ENCODE results near the gene TSPAN7. TPM values are rescaled to one million over a fixed set of nuclear protein-coding genes. Genes with fewer than 3 reads are reported as not detected.

Gene TSPAN7, protein sequence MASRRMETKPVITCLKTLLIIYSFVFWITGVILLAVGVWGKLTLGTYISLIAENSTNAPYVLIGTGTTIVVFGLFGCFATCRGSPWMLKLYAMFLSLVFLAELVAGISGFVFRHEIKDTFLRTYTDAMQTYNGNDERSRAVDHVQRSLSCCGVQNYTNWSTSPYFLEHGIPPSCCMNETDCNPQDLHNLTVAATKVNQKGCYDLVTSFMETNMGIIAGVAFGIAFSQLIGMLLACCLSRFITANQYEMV
- total RNA-seq, result 6.3 TPM
- 24.3 TPM for polyA plus RNA-seq
- long read RNA-seq, donor 1, partial matches to known transcripts, result 0 of 2 reads
- long read RNA-seq, donor 1, other reads (novel, unspliced or antisense), result 0 of 2 reads
- long read RNA-seq, donor 2, transcript TSPAN7-202 (8 exons, 1,909 nt), result major isoform, 15 of 15 reads
- long read RNA-seq, donor 2, partial matches to known transcripts, result 0 of 15 reads
- long read RNA-seq, donor 2, other reads (novel, unspliced or antisense), result 0 of 15 reads
- long read RNA-seq, donor 3, transcript TSPAN7-202 (8 exons, 1,909 nt), result major isoform, 9 of 9 reads
- long read RNA-seq, donor 3, partial matches to known transcripts, result 0 of 9 reads
- long read RNA-seq, donor 3, other reads (novel, unspliced or antisense), result 0 of 9 reads
- long read RNA-seq, donor 4, partial matches to known transcripts, result 0 of 2 reads
- long read RNA-seq, donor 4, other reads (novel, unspliced or antisense), result 0 of 2 reads
- long read RNA-seq, donor 5, transcript TSPAN7-202 (8 exons, 1,909 nt), result major isoform, 8 of 9 reads
- long read RNA-seq, donor 5, partial matches to known transcripts, result 0 of 9 reads
- long read RNA-seq, donor 5, other reads (novel, unspliced or antisense), result 0 of 9 reads
- long read RNA-seq, donor 6, partial matches to known transcripts, result 0 of 4 reads
- long read RNA-seq, donor 6, other reads (novel, unspliced or antisense), result 0 of 4 reads
- long read RNA-seq, donor 7, transcript TSPAN7-202 (8 exons, 1,909 nt), result major isoform, 11 of 11 reads
- long read RNA-seq, donor 7, partial matches to known transcripts, result 0 of 11 reads
- long read RNA-seq, donor 7, other reads (novel, unspliced or antisense), result 0 of 11 reads
- long read RNA-seq, donor 8, partial matches to known transcripts, result 0 of 2 reads
- long read RNA-seq, donor 8, other reads (novel, unspliced or antisense), result 0 of 2 reads
- long read RNA-seq, donor 9, partial matches to known transcripts, result 0 of 5 reads
- long read RNA-seq, donor 9, other reads (novel, unspliced or antisense), result 0 of 5 reads
- long read RNA-seq, donor 10, transcript TSPAN7-202 (8 exons, 1,909 nt), result major isoform, 5 of 5 reads
- long read RNA-seq, donor 10, partial matches to known transcripts, result 0 of 5 reads
- long read RNA-seq, donor 10, other reads (novel, unspliced or antisense), result 0 of 5 reads

DNA sequence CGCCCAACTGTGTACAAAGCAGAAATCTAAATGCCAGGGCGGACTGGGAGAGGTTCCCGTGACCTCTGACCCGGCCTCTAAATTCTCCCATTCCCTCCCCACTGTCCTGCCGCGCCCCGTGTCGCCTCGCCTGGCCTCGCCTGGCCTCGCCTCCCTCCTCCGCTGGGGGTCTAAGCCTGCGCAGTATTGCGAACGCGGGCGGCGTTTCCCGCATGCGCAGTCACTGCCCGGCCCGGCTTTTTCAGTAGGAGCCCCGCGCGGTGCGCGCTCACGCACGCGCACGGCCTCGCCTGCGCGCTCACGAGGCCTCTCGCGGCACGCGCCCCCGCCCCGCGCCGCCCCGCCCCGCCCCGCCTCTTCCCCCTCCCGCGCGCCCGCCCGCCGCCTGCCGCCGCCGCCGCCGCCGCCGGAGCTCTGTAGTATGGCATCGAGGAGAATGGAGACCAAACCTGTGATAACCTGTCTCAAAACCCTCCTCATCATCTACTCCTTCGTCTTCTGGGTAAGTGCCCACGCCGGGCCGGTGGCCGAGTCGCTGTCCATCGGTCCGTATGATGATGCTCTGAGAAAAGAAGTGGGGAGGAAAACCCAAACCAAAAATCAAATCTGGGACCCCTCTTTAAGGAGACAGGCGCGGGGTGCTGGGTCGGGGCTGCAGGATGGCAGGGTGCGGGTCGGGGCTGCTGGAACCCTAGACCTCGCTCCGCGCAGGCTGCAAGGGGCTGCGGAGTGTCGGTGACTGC, at the start of gene TSPAN7:
Gene TSPAN7 (plus strand): TSS at position 417 of the 743 bp plus-strand sequence. CDS start 5 bp downstream, at position 422.
- Histone ChIP-seq H3K4me3 (ENCODE audit: low read length in 2 of 2) (peak within 1 kb of the TSS; percentile 52 to 55), H3K27me3 (ENCODE audit: control insufficient read depth in 2 of 2, insufficient read depth in 1 of 2, low read length in 1 of 2) (peaks cover 0 to 9% of the 10 kb centered on the region in 2 donors), H3K27ac (ENCODE audit: low read depth in 1 of 2, low read length in 1 of 2) (peak within 1 kb of the TSS in 1 of 2 donors; percentile 9), H3K4me1 (ENCODE audit: control insufficient read depth in 2 of 2, insufficient read depth in 2 of 2, low read length in 2 of 2) (peaks cover 3 to 8% of the 10 kb centered on the region in 2 donors), H3K9me3 (ENCODE audit: control insufficient read depth in 2 of 2, insufficient read depth in 1 of 2, low read length in 1 of 2) (no peaks in the 10 kb centered on the region), H3K36me3 (ENCODE audit: control insufficient read depth in 2 of 2, insufficient read depth in 2 of 2, low read length in 1 of 2) (no peaks in the 10 kb centered on the region)
- peak; percentile 46 to 90 (median 74) for DNase-seq (ENCODE audit: low read depth in 6 of 9, low spot score in 9 of 9)
- 0% methylated on average over 42 of the region's 78 CpGs for WGBS

DNA sequence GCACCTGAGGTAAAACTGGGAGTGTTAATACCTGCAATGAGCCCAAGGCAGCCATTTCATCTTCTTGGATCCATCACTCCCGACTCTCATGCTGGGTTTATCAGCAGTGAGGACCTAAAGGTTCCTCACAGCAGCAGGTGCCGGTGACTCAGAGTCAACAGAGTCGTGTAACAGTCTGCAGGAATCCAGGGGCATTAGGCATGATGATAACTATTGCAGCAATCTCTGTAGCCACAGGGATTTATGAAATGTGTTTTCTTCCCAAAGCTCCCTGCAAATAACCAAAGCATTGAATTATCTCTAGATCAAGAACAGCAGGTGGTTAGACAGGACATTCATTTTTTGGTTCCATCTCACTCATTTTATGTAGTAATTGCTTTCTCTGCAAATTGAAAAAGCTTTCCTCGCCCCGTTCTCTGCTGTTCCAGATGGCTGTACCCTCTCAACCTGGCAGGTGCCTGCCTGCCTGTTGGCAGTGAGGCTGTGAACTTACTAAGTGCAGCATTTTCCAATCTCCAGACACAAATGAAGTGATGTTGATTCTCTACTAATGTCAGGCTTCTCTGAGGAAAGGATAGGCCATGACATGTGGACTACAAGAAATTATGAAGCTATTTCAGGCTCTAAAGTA, 48.1 kb upstream of the TSPAN7 start:
- WGBS, result 91% methylated on average over 5 of the region's 5 CpGs
- Histone ChIP-seq H3K4me3 (ENCODE audit: low read length in 2 of 2) (no peak overlapping the region), H3K27ac (ENCODE audit: low read depth in 1 of 2, low read length in 1 of 2) (no peak overlapping the region), H3K36me3 (ENCODE audit: control insufficient read depth in 2 of 2, insufficient read depth in 2 of 2, low read length in 1 of 2) (no peaks in the 10 kb centered on the region), H3K9me3 (ENCODE audit: control insufficient read depth in 2 of 2, insufficient read depth in 1 of 2, low read length in 1 of 2) (no peaks in the 10 kb centered on the region), H3K27me3 (ENCODE audit: control insufficient read depth in 2 of 2, insufficient read depth in 1 of 2, low read length in 1 of 2) (no peaks in the 10 kb centered on the region), H3K4me1 (ENCODE audit: control insufficient read depth in 2 of 2, insufficient read depth in 2 of 2, low read length in 2 of 2) (no peaks in the 10 kb centered on the region)
- DNase-seq (ENCODE audit: low read depth in 6 of 9, low spot score in 9 of 9), result no peak

DNA sequence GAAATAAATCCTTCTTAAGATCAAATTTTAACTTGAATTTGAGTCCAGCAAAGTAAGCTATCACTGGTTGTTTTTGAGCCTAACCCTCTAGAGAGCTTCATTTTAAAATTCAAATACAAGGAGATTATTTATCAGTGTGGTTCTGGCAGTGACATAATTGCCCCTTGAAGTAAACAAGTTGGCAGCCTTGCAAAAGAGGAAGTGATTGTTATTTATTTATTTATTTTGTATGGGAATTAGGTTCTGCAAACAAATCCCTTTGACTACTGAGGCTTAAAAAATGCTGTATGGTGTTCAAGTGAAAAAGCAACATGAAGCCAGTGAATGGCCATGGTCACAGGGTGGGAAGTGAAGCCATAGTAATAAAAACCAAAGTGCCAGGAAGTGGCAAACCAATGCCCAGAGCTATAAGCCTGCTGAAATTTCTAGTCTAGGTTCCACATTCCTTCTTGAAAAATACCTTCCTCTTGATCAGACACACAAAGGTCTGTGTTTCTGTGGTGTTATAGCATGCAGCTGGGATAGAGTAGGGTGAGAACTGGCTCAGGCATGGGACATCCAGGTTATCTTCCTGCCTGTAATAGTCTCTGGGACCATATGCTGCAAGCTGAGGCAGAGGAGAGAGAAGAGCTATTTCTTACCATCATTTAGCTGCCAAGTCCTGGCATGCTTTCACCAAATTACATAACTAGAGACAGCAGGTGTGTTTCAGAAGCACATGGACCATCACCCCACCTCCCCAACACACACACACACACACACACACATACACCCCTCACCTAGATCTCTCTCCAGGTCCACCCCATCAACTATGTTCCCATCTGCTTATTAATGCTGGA, 47.1 kb upstream of the TSPAN7 start:
- no peaks in the 10 kb centered on the region for H3K4me1 ChIP-seq (ENCODE audit: control insufficient read depth in 2 of 2, insufficient read depth in 2 of 2, low read length in 2 of 2)
- DNase-seq (ENCODE audit: low read depth in 6 of 9, low spot score in 9 of 9), result no peak
- H3K4me3 ChIP-seq (ENCODE audit: low read length in 2 of 2), result no peak overlapping the region
- no peak overlapping the region for H3K27ac ChIP-seq (ENCODE audit: low read depth in 1 of 2, low read length in 1 of 2)
- H3K36me3 ChIP-seq (ENCODE audit: control insufficient read depth in 2 of 2, insufficient read depth in 2 of 2, low read length in 1 of 2), result no peaks in the 10 kb centered on the region
- H3K9me3 ChIP-seq (ENCODE audit: control insufficient read depth in 2 of 2, insufficient read depth in 1 of 2, low read length in 1 of 2), result no peaks in the 10 kb centered on the region
- H3K27me3 ChIP-seq (ENCODE audit: control insufficient read depth in 2 of 2, insufficient read depth in 1 of 2, low read length in 1 of 2), result no peaks in the 10 kb centered on the region

DNA sequence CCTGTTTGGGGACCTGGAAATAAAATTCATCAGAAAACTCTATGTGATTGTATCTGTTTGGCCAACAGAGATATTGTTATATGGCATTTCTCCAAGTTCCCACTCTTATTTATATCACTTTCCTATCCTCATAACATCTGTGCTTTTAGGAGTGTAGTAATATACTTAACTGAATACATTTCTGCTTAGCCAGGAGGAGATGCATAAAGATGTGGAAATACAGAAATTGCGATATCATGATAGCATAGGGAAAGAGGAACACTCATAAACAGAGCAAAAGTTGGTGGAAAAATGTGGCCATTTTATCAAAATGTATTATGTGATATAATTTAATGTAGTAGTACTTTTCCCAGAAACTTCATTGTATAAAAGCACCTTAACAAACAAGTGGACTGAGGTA, 46.1 kb upstream of the TSPAN7 start:
- H3K4me3 ChIP-seq (ENCODE audit: low read length in 2 of 2), result no peak overlapping the region
- no peak for DNase-seq (ENCODE audit: low read depth in 6 of 9, low spot score in 9 of 9)
- H3K9me3 ChIP-seq (ENCODE audit: control insufficient read depth in 2 of 2, insufficient read depth in 1 of 2, low read length in 1 of 2), result no peaks in the 10 kb centered on the region
- H3K4me1 ChIP-seq (ENCODE audit: control insufficient read depth in 2 of 2, insufficient read depth in 2 of 2, low read length in 2 of 2), result no peaks in the 10 kb centered on the region
- H3K36me3 ChIP-seq (ENCODE audit: control insufficient read depth in 2 of 2, insufficient read depth in 2 of 2, low read length in 1 of 2), result no peaks in the 10 kb centered on the region
- no peaks in the 10 kb centered on the region for H3K27me3 ChIP-seq (ENCODE audit: control insufficient read depth in 2 of 2, insufficient read depth in 1 of 2, low read length in 1 of 2)
- H3K27ac ChIP-seq (ENCODE audit: low read depth in 1 of 2, low read length in 1 of 2), result no peak overlapping the region
- 92% methylated on average over 1 of the region's 1 CpG for WGBS

DNA sequence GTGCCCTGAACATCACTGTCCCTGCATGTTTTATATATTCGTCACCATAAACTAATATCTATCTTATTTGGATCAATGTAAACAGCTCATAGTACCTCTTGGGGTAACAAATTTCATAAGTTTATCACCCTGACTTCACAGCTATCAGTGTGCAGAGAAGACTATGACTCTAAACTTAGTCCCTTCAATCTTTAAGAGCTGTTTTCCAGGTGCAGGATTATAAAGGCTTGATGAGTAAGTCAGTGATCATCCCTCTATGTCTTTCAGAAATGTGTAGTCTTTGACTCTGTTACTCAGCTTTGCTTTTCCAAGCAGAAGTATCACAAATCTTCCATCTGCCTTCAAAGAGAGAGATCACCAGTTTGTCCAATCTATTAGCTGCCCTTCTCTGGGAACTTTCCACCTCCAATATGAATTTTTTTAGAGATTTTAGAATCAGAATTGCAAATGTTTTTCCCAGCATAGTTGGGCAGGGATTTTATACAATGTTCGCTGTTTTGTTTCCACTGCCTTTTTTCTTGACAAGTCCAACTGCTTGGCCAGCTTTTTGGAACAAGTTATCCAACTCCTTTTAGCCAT, 45.1 kb upstream of the TSPAN7 start:
- Histone ChIP-seq H3K36me3 (ENCODE audit: control insufficient read depth in 2 of 2, insufficient read depth in 2 of 2, low read length in 1 of 2) (no peaks in the 10 kb centered on the region), H3K9me3 (ENCODE audit: control insufficient read depth in 2 of 2, insufficient read depth in 1 of 2, low read length in 1 of 2) (no peaks in the 10 kb centered on the region), H3K27ac (ENCODE audit: low read depth in 1 of 2, low read length in 1 of 2) (no peak overlapping the region), H3K4me1 (ENCODE audit: control insufficient read depth in 2 of 2, insufficient read depth in 2 of 2, low read length in 2 of 2) (no peaks in the 10 kb centered on the region), H3K4me3 (ENCODE audit: low read length in 2 of 2) (no peak overlapping the region), H3K27me3 (ENCODE audit: control insufficient read depth in 2 of 2, insufficient read depth in 1 of 2, low read length in 1 of 2) (no peaks in the 10 kb centered on the region)
- DNase-seq (ENCODE audit: low read depth in 6 of 9, low spot score in 9 of 9), result no peak
- 97% methylated on average over 2 of the region's 2 CpGs for WGBS

DNA sequence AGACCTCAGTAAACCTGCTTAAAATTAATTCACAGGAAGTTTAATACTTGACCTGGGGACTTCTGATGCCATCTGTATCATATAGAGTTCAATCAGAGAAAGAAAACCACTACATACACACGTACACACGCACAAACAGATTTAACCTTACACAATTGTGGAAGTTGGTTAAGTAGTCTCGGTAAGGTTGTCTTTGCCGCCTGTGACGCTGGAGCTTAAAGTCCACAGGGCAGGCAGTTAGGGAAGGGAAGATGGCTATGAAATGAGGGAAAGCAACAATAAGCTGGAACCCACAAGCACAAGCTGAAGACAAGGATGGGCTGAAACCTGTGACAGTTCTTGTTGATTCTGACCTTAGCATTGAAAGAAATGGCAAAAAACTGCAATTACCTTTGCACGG, 41.7 kb upstream of the TSPAN7 start:
- Histone ChIP-seq H3K4me3 (ENCODE audit: low read length in 2 of 2) (no peak overlapping the region), H3K36me3 (ENCODE audit: control insufficient read depth in 2 of 2, insufficient read depth in 2 of 2, low read length in 1 of 2) (no peaks in the 10 kb centered on the region), H3K4me1 (ENCODE audit: control insufficient read depth in 2 of 2, insufficient read depth in 2 of 2, low read length in 2 of 2) (no peaks in the 10 kb centered on the region), H3K27me3 (ENCODE audit: control insufficient read depth in 2 of 2, insufficient read depth in 1 of 2, low read length in 1 of 2) (no peaks in the 10 kb centered on the region), H3K27ac (ENCODE audit: low read depth in 1 of 2, low read length in 1 of 2) (no peak overlapping the region), H3K9me3 (ENCODE audit: control insufficient read depth in 2 of 2, insufficient read depth in 1 of 2, low read length in 1 of 2) (no peaks in the 10 kb centered on the region)
- 97% methylated on average over 6 of the region's 6 CpGs for WGBS
- no peak for DNase-seq (ENCODE audit: low read depth in 6 of 9, low spot score in 9 of 9)

DNA sequence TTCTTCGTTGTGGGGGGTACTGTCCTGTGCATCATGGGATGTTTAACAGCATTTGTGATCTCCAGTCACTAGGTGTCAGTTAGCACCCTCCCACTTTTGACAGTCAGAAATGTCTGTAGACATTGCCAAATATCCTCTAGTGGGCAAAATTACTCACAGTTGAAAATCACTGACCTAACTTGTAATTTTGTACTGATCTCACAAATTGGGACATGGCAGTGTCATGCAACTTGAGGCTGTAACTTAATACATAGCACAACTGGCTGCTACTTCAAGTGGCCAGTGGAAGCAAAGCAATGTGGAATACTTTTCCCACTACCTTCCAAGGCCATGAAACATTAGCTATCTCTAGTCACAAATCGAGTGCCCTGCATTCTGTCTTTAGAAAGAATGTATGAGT, 23.2 kb upstream of the TSPAN7 start:
- no peak overlapping the region for H3K4me3 ChIP-seq (ENCODE audit: low read length in 2 of 2)
- no peaks in the 10 kb centered on the region for H3K27me3 ChIP-seq (ENCODE audit: control insufficient read depth in 2 of 2, insufficient read depth in 1 of 2, low read length in 1 of 2)
- 89% methylated on average over 2 of the region's 2 CpGs for WGBS
- DNase-seq (ENCODE audit: low read depth in 6 of 9, low spot score in 9 of 9), result no peak
- no peaks in the 10 kb centered on the region for H3K36me3 ChIP-seq (ENCODE audit: control insufficient read depth in 2 of 2, insufficient read depth in 2 of 2, low read length in 1 of 2)
- no peak overlapping the region for H3K27ac ChIP-seq (ENCODE audit: low read depth in 1 of 2, low read length in 1 of 2)
- H3K9me3 ChIP-seq (ENCODE audit: control insufficient read depth in 2 of 2, insufficient read depth in 1 of 2, low read length in 1 of 2), result no peaks in the 10 kb centered on the region
- no peaks in the 10 kb centered on the region for H3K4me1 ChIP-seq (ENCODE audit: control insufficient read depth in 2 of 2, insufficient read depth in 2 of 2, low read length in 2 of 2)
